T follicular helper cell (primary cell): ENCODE data around the gene ARMC3.

ENCODE experiments used
- DNase-seq: peaks from one replicate; pipeline ENCODE4 v3.0.0-alpha.2; 2020; ENCODE audit warnings: low read depth

ARMC3 gene

DNA sequence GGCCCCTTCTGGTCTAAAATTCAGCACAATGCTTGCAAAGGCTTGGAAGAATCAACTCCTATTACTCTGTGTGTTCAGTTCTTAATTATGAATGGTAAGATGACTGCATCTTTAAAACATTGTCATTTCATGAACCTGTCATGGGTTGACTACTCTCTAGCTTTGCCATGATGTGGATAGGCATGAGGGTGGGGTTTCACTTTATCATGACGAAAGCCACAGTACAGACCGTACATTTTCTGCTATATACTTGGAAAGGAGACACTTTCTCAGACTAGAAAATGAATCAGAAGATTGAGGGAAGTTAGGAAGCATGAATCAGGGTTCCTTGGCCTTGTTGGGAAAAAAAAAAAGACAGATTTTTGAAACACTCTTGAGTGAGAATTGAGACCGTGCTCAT, 147.8 kb downstream of the ARMC3 start:
- no peak for DNase-seq

DNA sequence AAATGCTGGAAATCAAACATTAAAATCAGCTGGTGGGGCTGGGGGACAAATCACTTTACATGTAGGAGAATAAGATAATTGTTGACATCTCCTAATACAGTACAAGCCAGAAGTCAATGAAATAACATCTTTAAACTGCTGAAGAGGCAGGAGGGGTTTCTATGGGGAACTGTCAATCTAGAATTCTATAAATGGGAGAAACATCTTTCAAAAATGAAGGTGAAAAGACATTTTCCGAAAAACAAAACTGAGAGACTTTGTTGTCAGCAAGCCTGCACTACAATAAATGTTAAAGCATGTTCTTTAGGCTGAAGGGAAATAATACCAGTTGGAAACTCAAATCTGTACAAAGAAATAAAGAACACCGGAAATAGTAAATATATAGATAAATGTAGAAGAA, 150.3 kb downstream of the ARMC3 start:
- no peak for DNase-seq

DNA sequence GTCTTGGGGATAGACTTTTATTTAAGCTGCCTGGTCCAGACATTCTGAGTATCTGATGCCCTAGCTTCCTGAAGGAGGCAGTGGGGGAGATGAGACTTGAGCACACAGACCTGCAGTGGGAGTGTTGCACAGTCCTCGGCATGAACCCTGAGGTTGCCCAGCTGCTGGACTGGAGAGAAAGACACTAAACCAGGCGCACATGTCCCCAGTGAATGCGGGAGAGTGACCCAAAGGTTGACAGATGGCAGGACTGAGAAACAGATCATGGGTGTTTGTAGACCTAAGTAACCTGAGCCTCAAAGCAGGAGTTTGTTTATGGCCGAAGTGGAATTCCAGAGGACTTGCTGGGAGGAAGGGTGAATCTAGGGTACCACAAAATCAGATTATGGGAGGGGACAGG, 151.8 kb downstream of the ARMC3 start:
- no peak for DNase-seq

DNA sequence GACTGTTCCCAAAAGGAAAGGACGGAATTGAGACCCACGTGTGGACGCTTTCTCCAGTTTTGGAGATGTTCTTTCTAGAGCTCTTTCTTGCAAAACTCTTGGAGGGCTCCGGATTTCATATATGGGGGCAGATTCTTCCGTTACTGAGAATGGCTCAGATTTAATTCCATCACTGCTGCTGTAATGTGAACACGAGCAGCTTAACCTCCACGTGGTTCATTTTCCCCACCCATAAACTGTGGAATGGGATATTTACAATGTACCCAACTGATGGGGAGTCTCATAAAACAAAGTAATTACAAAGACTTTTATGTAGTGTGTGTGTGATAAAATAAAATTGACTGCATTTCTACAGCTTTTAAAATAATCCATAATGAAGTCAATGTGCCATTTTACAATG, 152.4 kb downstream of the ARMC3 start:
- DNase-seq, result no peak

GRCh38 chr10:23081221-23081750, 153.4 kb downstream of the ARMC3 start:
- no peak for DNase-seq

DNA sequence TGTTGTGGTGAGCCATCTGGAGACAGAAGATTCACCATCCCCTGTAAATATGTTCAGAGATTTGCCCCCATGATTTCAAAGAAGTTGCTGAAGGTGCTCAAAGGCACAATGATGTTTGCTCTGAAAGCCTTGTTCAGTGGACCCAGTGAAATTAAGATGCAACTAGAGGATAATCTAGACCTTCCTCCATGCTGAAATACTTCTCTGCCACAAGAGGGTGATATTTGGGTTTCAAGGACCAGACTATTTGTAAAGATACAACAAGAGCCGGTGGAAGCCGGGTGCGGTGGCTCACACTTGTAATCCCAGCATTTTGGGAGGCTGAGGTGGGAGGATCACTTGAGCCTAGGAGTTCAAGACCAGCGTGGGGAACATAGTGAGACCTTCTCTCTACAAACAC, 154.0 kb downstream of the ARMC3 start:
- DNase-seq, result no peak
